Liver (tissue), 2 donors: Measurements from ENCODE around the gene DKC1.

Experiments
- CTCF ChIP-seq: fragments of 150-350 bp; IDR thresholded peaks from 2 replicates; pipeline ENCODE4 v1.5.1; 2017; ENCODE audit warnings: improper control_type of control experiment, low read depth, low read length; ENCODE audit not compliant: missing input control
- MAX ChIP-seq: IDR thresholded peaks from 2 replicates; pipeline ENCODE4 v1.6.1; 2016; ENCODE audit warnings: antibody characterized with exemption
- donor health status: healthy.

- TF ChIP-seq CTCF (no peak), MAX (no peak)
Observed at GRCh38 chrX:154715825-154716224, 46.8 kb upstream of the DKC1 start.
